Fibroblast of lung (primary cell): ENCODE measurements around the gene RNGTT.

Experiments
- CTCF ChIP-seq, 2 donors: IDR thresholded peaks in 1 of 2; conservative IDR thresholded peaks in 1 of 2; 1 replicate in 1 of 2; 2 replicates in 1 of 2; pipeline ENCODE4 v1.5.1; 2011 to 2012; ENCODE audit warnings: low read length in 2 of 2, control low read depth in 1 of 2, inconsistent platforms in 1 of 2, low read depth in 1 of 2, mild to moderate bottlenecking in 1 of 2
- EZH2 ChIP-seq: IDR thresholded peaks from 2 replicates; pipeline ENCODE4 v1.5.1; 2012; ENCODE audit warnings: low read length, control low read depth, mild to moderate bottlenecking; ENCODE audit errors: missing control alignments

- TF ChIP-seq CTCF (conservative IDR thresholded peaks at IDR 0.05 in 1 of 2, IDR thresholded peaks at IDR 0.05 in 1 of 2; ENCODE audit: low read depth in 1 of 2, low read length in 2 of 2): no peak
- TF ChIP-seq EZH2: no peak
Observed at GRCh38 chr6:88813045-88813444, 150.4 kb downstream of the RNGTT start.
